ENCODE results near the gene DBNDD2. TPM values are rescaled to one million over a fixed set of nuclear protein-coding genes. Genes with fewer than 3 reads are reported as not detected.
A peak's percentile ranks its signal among the peaks of the same experiment; 100 is the strongest.

DBNDD2 gene
- total RNA-seq, 1 donor from 2014 or later, result 82.2 TPM

- Histone ChIP-seq H3K36me3 (no peaks in the 10 kb centered on the region), H3K27me3 (ENCODE audit: low read depth) (no peaks in the 10 kb centered on the region), H3K9me3 (no peaks in the 10 kb centered on the region), H3K4me1 (no peaks in the 10 kb centered on the region), H3K4me3 (no peak overlapping the region), H3K27ac (no peak overlapping the region)
- TF ChIP-seq CTCF (IDR thresholded peaks at IDR 0.05), result no peak
- ATAC-seq (no peak), DNase-seq (no peak)
- intact Hi-C loops (cut with DNase I), result no loop called here
These were observed 44.1 kb downstream of the DBNDD2 start for GRCh38 chr20:45452238-45452637.

- no peaks in the 10 kb centered on the region for H3K27me3 ChIP-seq (ENCODE audit: low read depth)
- H3K9me3 ChIP-seq, result no peaks in the 10 kb centered on the region
- no peak for TF ChIP-seq CTCF (IDR thresholded peaks at IDR 0.05)
- no peak for ATAC-seq
- H3K27ac ChIP-seq, result no peak overlapping the region
- H3K36me3 ChIP-seq, result no peaks in the 10 kb centered on the region
- intact Hi-C loops (cut with DNase I), result no loop called here
- DNase-seq, result no peak
- H3K4me1 ChIP-seq, result no peaks in the 10 kb centered on the region
- H3K4me3 ChIP-seq, result no peak overlapping the region
These were observed 44.9 kb downstream of the DBNDD2 start for GRCh38 chr20:45452772-45453691.

GRCh38 chr20:45456632-45457031, 48.5 kb downstream of the DBNDD2 start:
- intact Hi-C loops (cut with DNase I), result no loop called here
- H3K4me3 ChIP-seq, result no peak overlapping the region
- no peaks in the 10 kb centered on the region for H3K27me3 ChIP-seq (ENCODE audit: low read depth)
- no peaks in the 10 kb centered on the region for H3K9me3 ChIP-seq
- peak; percentile 77 to 81 for ATAC-seq
- no peak overlapping the region for H3K27ac ChIP-seq
- peak; percentile 38 for TF ChIP-seq CTCF (IDR thresholded peaks at IDR 0.05)
- DNase-seq, result peak; percentile 58
- H3K36me3 ChIP-seq, result no peaks in the 10 kb centered on the region
- H3K4me1 ChIP-seq, result no peaks in the 10 kb centered on the region

- Histone ChIP-seq H3K4me1 (no peaks in the 10 kb centered on the region), H3K36me3 (no peaks in the 10 kb centered on the region), H3K9me3 (no peaks in the 10 kb centered on the region), H3K27ac (no peak overlapping the region), H3K27me3 (ENCODE audit: low read depth) (no peaks in the 10 kb centered on the region), H3K4me3 (no peak overlapping the region)
- no peak for TF ChIP-seq CTCF (IDR thresholded peaks at IDR 0.05)
- intact Hi-C loops (cut with DNase I), result no loop called here
- DNase-seq (no peak), ATAC-seq (no peak)
These were observed 51.5 kb downstream of the DBNDD2 start for GRCh38 chr20:45459606-45460005.

Small RNA genes within 50 kb of the gene (microRNA-seq; reads per million reads assigned to microRNA genes)
- gene MIR6812 (ENCODE audit: borderline number of aligned reads), result not detected

Other genes starting within 250 kb of the DBNDD2 start
- gene PI3, start 233.4 kb upstream of the DBNDD2 start, total RNA-seq, result 9.2 TPM
- gene SEMG1, start 201.3 kb upstream of the DBNDD2 start, total RNA-seq, result not detected
- not detected for gene SEMG2, start 186.9 kb upstream of the DBNDD2 start, total RNA-seq
- 1,714 TPM for gene SLPI, start 153.7 kb upstream of the DBNDD2 start, total RNA-seq
- not detected for gene RBPJL, start 101.4 kb upstream of the DBNDD2 start, total RNA-seq
- gene MATN4, start 100.0 kb upstream of the DBNDD2 start, total RNA-seq, result not detected
- gene SDC4, start 59.9 kb upstream of the DBNDD2 start, total RNA-seq, result 259 TPM
- gene SYS1, start 45.1 kb upstream of the DBNDD2 start, total RNA-seq, result 69.3 TPM
- not detected for gene TP53TG5, start 30.0 kb upstream of the DBNDD2 start, total RNA-seq
- 78.7 TPM for gene PIGT, start 7.9 kb downstream of the DBNDD2 start, total RNA-seq
- gene WFDC2, start 61.5 kb downstream of the DBNDD2 start, total RNA-seq, result 172 TPM
- not detected for gene SPINT3, start 107.3 kb downstream of the DBNDD2 start, total RNA-seq
- gene WFDC6, start 131.2 kb downstream of the DBNDD2 start, total RNA-seq, result not detected
- 0.38 TPM for gene EPPIN, start 139.1 kb downstream of the DBNDD2 start, total RNA-seq
- gene WFDC8, start 171.0 kb downstream of the DBNDD2 start, total RNA-seq, result not detected
- gene WFDC10A, start 221.4 kb downstream of the DBNDD2 start, total RNA-seq, result not detected
- gene WFDC9, start 223.0 kb downstream of the DBNDD2 start, total RNA-seq, result not detected

All from lower lobe of right lung (tissue), 2 donors.